Renal cortical epithelial cell (primary cell): ENCODE measurements around the gene NAGPA. TPM values are rescaled to one million over a fixed set of nuclear protein-coding genes. Genes with fewer than 3 reads are reported as not detected.

Source experiments
- DNase-seq: peaks from one replicate; pipeline ENCODE4 v3.0.0-alpha.2; 2011; ENCODE audit warnings: low read depth
- total RNA-seq: library from RNA; depleted of rRNA; stranded (reverse); fragments of >200 nt; gene quantifications from 2 replicates; pipeline ENCODE4 v1.2.3, GENCODE V29; 2014

NAGPA gene
- total RNA-seq, 1 donor from 2014 or later: 20.2 TPM

- DNase-seq: no peak
Measured at GRCh38 chr16:5003211-5003610, 30.5 kb downstream of the NAGPA start.

GRCh38 chr16:5002699-5003143 is 31.0 kb downstream of the NAGPA start:
- no peak for DNase-seq

DNA sequence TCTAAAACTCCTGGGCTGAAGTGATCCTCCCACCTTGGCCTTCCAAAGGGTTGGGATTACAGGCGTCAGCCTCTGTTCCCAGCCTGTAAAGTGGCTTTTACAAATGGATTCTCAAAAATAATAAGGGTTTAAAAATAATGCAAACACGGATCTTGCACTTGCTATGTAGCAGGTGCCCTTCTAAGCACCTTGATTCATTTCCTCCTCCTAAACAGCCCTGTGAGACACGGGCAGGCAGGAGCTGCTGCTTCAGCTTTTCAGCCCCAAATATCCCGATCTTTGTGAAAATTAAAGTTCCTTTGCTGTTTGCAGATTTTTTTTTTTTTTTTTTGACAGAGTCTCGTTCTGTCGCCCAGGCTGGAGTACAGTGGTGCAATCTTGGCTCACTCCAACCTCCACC is 31.7 kb downstream of the NAGPA start:
- DNase-seq: no peak

DNA sequence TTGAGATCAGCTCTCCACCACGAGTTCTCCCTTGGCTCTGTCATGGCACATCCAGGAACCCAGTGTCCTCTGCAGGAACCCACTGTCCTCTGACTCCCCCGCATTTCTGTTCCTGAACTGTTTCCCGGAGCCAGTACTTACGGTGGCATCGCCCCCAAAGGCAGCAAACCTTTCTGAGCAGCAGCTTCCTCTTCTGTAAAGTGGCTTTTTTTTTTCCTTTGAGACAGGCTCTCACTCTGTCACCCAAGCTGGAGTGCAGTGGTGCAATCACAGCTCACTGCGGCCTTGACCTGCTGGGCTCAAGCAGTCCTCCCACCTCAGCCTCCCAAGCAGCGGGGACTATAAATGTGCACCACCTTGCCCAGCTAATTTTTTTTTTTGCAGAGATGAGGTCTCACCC is 32.2 kb downstream of the NAGPA start:
- no peak for DNase-seq

GRCh38 chr16:5000573-5001001 is 33.1 kb downstream of the NAGPA start:
- DNase-seq: no peak

DNA sequence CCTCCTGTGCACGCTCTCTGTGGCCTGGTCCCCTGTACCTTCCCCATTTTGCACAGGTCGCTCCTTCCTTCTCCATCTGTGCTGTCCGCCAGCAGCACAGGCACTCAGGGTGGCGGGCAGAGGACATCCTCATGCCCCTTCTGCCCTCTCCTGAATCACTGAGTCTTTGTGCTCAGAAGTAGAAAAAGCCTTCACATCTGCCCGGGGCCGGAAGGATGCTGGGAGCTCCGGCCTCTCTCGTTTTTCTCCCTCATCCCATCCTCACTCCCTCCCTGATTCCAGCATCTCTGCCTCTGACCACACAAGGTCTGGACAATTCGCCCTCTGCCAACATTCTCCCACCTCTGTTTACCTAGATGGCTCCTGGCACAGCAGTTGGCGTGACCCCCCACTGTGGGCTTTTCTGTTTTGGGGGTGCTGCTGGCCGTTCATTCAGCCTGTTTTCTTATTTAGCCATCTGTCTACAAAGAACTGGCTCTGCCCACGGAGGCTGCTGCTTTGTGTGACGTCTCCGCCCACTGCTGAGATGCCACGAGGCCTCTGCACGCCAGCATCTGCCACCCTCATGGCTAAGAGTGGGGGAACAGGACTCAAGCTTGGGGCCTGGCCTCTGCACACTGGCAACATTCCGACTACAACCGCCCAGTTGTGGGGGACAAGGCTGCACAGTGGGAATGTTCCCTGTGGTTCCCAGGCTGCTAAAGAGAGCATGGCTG is 38.9 kb downstream of the NAGPA start:
- no peak for DNase-seq

GRCh38 chr16:4991754-4992153 is 42.0 kb downstream of the NAGPA start:
- DNase-seq: no peak

DNA sequence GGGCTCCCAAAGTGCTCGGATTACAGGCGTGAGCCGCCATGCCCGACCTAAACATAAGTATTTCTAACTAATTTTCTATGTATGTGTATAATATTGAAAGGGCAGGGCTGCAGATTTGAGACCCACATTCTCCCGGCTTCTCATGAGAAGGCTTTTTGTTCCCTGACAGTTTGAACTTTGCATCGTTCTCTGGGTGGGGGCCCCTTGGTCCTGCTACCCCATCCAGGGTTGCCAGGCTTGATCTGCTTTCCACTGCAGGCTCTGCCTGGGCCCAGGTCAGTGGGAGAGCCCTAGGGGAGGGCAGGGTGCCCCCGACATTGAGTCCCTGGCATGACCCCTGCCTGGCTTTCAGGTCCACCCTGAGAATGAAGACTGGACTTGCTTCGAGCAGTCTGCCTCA is 43.3 kb downstream of the NAGPA start:
- DNase-seq: no peak

DNA sequence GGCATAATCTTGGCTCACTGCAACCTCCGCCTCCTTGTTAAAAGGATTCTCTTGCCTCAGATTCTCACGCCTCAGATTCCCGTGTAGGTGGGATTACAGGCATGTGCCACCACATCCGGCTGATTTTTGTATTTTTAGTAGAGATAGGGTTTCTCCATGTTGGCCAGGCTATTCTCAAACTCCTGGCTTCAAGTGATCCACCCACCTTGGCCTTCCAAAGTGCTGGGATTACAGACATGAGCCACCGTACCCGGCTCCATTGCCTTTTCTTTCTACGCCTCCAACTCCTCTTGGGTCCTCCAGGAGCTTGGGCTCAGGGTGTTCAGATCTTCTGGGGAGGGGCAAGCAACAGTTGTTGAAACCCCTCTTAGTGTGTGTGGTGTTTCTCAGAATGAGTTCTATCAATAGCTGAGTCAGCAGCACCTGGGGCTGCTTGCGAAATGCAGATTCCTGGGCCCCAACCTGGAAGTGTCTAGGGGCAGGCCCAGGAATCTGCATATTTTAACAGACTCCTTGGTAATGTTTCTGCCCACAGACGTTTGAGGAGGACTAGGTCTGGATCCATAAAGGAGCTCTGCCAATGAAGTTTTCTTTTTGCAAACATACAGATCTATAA is 44.2 kb downstream of the NAGPA start:
- no peak for DNase-seq

GRCh38 chr16:4988647-4989046 is 45.1 kb downstream of the NAGPA start:
- no peak for DNase-seq

DNA sequence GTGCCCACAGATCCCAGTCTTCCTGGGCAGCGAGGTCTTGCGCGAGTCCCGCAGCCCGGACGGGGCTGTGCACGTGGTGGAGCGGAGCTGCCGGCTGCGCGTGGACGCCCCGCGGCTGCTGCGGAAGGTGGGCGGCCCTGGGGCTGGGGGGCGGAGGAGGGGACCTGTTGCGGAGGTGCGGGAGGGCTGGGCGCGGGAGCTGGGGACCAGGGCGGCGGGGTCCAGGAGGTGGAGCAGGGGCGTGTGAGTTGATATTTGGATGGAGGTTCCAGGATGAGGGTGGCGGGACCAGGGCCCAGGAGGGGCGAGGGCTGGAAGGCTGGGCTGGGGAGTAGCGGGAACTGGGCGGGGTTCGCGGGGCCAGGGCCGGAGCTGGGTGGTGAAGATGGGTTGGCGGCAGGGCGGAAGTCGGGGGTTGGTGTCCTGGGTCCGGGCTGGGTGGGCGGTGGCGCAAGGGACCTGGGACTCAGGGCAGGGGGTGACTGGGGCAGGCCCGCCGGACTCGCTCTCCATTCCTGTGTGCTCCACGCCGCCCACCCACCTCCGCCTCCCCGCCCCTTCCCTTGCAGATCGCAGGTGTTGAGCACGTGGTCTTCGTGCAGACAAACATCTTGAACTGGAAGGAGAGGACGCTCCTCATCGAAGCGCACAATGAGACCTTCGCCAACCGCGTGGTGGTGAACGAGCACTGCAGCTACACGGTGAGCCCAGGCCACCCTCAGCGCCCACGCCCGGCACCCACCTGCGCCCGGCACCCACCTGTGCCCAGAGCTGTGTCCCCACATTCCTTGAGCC is 46.0 kb downstream of the NAGPA start:
- DNase-seq: no peak

- DNase-seq: no peak
Measured at GRCh38 chr16:4987250-4987579, 46.5 kb downstream of the NAGPA start.

DNA sequence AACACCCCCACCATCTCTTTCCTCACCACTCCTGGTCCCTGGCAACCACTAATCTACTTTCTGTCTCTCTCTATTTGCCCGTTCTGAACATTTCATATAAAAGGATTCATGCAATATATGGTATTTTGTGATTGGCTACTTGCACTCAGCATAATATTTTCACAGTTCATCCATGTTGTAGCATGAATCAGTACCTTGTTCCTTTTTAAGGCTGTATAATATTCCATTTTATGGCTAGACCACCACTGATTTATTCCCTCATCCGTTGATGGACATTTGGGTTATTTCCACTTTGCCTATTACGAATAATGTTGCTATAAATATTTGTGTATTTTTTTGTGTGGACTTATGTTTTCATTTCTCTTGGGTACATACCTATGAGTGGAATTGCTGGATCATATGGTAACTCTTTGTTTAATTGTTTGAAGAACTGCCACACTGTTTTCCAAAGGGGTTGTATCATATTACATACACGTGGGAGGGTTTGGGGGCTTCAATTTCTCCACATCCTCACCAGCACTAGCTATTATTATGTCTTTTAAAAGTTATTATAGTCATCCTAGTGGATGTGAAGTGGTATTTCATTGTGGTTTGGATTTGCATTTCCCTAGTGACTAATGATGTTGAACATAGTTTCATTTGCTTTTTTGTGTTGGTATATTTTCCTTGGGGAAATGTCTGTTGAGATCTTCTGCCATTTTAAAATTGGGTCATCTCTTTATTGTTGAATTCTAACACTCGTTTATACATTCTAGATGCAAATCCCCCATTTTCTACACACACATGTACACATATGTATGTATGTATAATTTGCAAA is 49.4 kb downstream of the NAGPA start:
- DNase-seq: no peak

- DNase-seq: no peak
Measured at GRCh38 chr16:4982056-4982867, 51.5 kb downstream of the NAGPA start.

- DNase-seq: no peak
Measured at GRCh38 chr16:4981473-4981872, 52.3 kb downstream of the NAGPA start.

DNA sequence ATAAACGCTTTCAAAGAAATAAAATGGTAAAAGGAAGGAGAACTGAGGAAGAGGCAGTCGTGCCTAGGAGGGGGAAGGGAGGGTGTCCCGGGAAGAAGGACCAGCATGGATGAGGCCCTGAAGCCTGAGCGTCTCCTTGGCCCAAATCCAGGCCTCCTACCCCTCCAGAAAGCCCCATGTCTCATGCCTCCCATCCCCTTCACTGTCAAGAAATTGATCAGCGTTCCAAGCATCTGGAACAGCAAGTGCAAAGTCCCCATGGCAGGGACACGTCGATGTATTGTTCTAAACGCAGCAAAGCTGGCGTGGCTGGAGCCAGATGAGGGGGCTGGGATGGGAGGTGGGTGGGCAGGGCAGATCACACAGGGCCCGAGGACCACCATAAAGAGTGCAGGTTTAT is 53.0 kb downstream of the NAGPA start:
- DNase-seq: no peak

DNA sequence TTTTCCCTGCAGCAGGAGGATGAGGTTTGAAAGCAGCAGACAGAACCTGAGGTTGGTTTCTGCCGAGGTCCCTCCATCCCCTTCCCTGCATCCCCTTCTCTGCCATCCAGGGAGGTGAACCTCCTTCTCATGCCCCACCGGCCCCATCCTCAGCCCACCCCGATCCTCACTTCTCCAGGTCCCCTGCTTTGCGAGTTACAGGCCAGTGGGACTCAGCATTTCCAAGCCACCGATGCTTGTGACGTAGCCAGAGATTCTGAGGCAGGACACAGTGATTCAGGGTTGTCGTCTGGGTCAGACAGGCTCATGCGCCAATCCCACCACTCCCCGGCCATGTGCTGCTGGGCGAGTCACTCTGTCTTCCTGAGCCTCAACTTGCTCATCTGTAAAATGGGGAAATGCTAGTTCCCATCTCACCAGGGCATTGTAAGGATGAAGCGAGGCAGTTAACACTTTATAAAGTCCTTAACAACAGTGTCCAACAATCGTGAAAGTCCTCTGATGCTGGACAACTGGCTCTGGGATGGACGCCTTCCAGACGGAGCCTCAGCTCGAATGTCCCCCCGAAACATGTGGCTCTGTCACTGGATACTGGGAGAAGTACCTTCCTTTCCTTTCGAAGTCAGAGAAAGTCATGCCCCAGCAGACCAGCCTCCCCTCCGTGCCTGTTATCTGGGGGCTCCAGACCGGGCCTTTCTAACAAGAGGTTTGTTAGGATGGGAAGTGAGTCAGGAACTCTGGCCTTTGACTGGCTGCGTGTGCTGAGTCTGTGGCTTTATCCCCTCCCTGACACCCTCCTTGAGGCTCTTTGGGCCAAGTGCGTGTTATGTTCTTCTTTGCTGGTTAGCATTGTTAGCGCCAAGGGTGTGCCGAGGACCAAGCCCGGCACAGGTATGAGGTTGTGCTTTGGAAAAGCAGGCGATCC is 53.7 kb downstream of the NAGPA start:
- no peak for DNase-seq

GRCh38 chr16:4979164-4979563 is 54.6 kb downstream of the NAGPA start:
- no peak for DNase-seq

GRCh38 chr16:4976611-4977145 is 57.1 kb downstream of the NAGPA start:
- no peak for DNase-seq

DNA sequence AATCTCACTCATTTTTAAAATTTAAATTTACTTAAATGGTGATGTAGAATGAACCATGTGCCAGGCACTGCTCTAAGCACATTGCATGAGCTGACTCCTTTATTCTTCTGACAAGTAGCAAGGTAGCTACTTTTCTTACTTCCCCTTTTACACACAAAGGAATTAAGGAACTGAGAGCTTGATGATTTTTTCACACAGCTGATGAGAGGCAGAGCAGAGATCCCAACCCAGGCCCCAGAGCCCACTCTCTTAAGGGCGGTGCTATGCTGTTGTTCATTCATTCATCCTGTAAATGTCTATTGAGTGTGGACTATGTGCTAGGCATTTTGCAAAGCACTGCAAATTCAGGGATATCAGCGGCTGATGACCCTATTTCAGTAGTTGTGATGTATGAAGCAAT is 57.7 kb downstream of the NAGPA start:
- no peak for DNase-seq
